SU-DHL-6 (cell line): ENCODE data around the gene SLC25A28.

Experiments
- EZH2phosphoT487 ChIP-seq: fragments of 200-600 bp; sonication (generic), shearing (Covaris generic); conservative IDR thresholded peaks from 2 replicates; pipeline ENCODE4 v1.6.1; 2018; ENCODE audit warnings: mild to moderate bottlenecking, antibody characterized with exemption, low read length, moderate library complexity, mixed read lengths
- TF ChIP-seq, protein P1 (sequence below): fragments of 200-600 bp; sonication (generic); IDR thresholded peaks from one replicate; pipeline ENCODE4 v1.5.1; 2017; ENCODE audit warnings: antibody characterized with exemption, mild to moderate bottlenecking, low read length, moderate library complexity; ENCODE audit not compliant: insufficient read depth, poor library complexity, severe bottlenecking

DNA sequence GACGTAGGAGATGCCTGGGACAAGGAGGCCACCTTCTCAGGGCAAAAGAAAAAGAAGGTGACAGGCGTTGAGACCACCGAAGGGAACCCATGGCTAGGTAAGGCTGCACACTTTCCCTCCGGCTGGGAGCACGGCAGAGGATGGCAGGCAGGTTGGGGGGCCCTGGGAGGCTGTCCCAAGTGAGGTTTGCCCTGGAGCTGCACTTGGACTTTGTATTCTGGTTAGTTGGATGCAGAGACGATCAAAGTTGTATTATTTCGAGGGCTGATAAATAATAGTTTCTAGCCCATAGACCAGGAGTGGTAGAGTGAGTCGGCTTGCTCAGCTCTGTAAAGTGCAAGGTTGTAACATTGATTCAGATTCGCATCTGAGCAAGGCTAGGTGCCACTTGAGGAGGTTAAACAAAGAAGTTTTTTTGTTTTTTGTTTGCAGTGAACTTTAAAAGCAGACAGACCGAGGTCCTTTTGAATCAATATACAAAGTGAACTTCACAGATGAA lies 39.7 kb upstream of the SLC25A28 start:
- TF ChIP-seq, protein P1, sequence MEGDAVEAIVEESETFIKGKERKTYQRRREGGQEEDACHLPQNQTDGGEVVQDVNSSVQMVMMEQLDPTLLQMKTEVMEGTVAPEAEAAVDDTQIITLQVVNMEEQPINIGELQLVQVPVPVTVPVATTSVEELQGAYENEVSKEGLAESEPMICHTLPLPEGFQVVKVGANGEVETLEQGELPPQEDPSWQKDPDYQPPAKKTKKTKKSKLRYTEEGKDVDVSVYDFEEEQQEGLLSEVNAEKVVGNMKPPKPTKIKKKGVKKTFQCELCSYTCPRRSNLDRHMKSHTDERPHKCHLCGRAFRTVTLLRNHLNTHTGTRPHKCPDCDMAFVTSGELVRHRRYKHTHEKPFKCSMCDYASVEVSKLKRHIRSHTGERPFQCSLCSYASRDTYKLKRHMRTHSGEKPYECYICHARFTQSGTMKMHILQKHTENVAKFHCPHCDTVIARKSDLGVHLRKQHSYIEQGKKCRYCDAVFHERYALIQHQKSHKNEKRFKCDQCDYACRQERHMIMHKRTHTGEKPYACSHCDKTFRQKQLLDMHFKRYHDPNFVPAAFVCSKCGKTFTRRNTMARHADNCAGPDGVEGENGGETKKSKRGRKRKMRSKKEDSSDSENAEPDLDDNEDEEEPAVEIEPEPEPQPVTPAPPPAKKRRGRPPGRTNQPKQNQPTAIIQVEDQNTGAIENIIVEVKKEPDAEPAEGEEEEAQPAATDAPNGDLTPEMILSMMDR = no peak
- TF ChIP-seq EZH2phosphoT487 = no peak
